ENCODE data around the gene FCHSD2. TPM values are rescaled to one million over a fixed set of nuclear protein-coding genes. Genes with fewer than 3 reads are reported as not detected.

Gene FCHSD2
- total RNA-seq, 4 donors from 2014 or later, result 17.0 to 40.0 (median 27.0) TPM

GRCh38 chr11:72940417-72940816 is 201.7 kb downstream of the FCHSD2 start:
- Histone ChIP-seq H3K4me3 (no peak overlapping the region), H3K27me3 (no peaks in the 10 kb centered on the region), H3K4me1 (peaks cover 0 to 12% (median 0%) of the 10 kb centered on the region in 3 donors), H3K9me3 (no peaks in the 10 kb centered on the region), H3K36me3 (no peaks in the 10 kb centered on the region), H3K27ac (no peak overlapping the region)
- no peak for ATAC-seq
- TF ChIP-seq CTCF (IDR thresholded peaks at IDR 0.05) (no peak), POLR2AphosphoS5 (IDR thresholded peaks at IDR 0.05) (no peak), POLR2A (IDR thresholded peaks at IDR 0.05) (no peak), EP300 (IDR thresholded peaks at IDR 0.05) (no peak)
- 94 to 100% methylated on average over 1 to 9 of the region's 9 CpGs for WGBS, 2 donors (ENCODE audit: low coverage in 1 of 2)

- 30 to 44% methylated on average over 2 of the region's 2 CpGs for WGBS, 2 donors (ENCODE audit: low coverage in 1 of 2)
- Histone ChIP-seq H3K27ac (no peak overlapping the region), H3K36me3 (no peaks in the 10 kb centered on the region), H3K4me1 (peaks cover 0 to 20% (median 0%) of the 10 kb centered on the region in 3 donors), H3K27me3 (no peaks in the 10 kb centered on the region), H3K4me3 (no peak overlapping the region), H3K9me3 (no peaks in the 10 kb centered on the region)
- ATAC-seq, result no peak
- TF ChIP-seq CTCF (IDR thresholded peaks at IDR 0.05) (no peak), POLR2A (IDR thresholded peaks at IDR 0.05) (no peak), POLR2AphosphoS5 (IDR thresholded peaks at IDR 0.05) (no peak), EP300 (IDR thresholded peaks at IDR 0.05) (no peak)
Measured at GRCh38 chr11:72939031-72939430, 203.1 kb downstream of the FCHSD2 start.

- Histone ChIP-seq H3K27me3 (no peaks in the 10 kb centered on the region), H3K27ac (no peak overlapping the region), H3K9me3 (no peaks in the 10 kb centered on the region), H3K4me1 (peaks cover 0 to 20% (median 0%) of the 10 kb centered on the region in 3 donors), H3K4me3 (no peak overlapping the region), H3K36me3 (no peaks in the 10 kb centered on the region)
- ATAC-seq, result no peak
- TF ChIP-seq POLR2A (IDR thresholded peaks at IDR 0.05), result no peak
- no peak for TF ChIP-seq POLR2AphosphoS5 (IDR thresholded peaks at IDR 0.05)
- TF ChIP-seq CTCF (IDR thresholded peaks at IDR 0.05), result no peak
- no peak for TF ChIP-seq EP300 (IDR thresholded peaks at IDR 0.05)
- WGBS, 2 donors (ENCODE audit: low coverage in 1 of 2), result 20 to 79% methylated on average over 1 to 4 of the region's 4 CpGs
Measured at GRCh38 chr11:72937439-72937838, 204.7 kb downstream of the FCHSD2 start.

GRCh38 chr11:72935700-72936099 is 206.4 kb downstream of the FCHSD2 start:
- Histone ChIP-seq H3K27me3 (no peaks in the 10 kb centered on the region), H3K27ac (no peak overlapping the region), H3K4me3 (no peak overlapping the region), H3K9me3 (no peaks in the 10 kb centered on the region), H3K36me3 (no peaks in the 10 kb centered on the region), H3K4me1 (peaks cover 0 to 20% (median 0%) of the 10 kb centered on the region in 3 donors)
- TF ChIP-seq EP300 (IDR thresholded peaks at IDR 0.05) (no peak), CTCF (IDR thresholded peaks at IDR 0.05) (no peak), POLR2AphosphoS5 (IDR thresholded peaks at IDR 0.05) (no peak), POLR2A (IDR thresholded peaks at IDR 0.05) (no peak)
- ATAC-seq, result no peak

- WGBS, 2 donors (ENCODE audit: low coverage in 1 of 2), result 32 to 86% methylated on average over 1 of the region's 1 CpG
- Histone ChIP-seq H3K4me1 (peaks cover 0 to 8% (median 0%) of the 10 kb centered on the region in 3 donors), H3K36me3 (no peaks in the 10 kb centered on the region), H3K27ac (no peak overlapping the region), H3K27me3 (no peaks in the 10 kb centered on the region), H3K4me3 (no peak overlapping the region), H3K9me3 (no peaks in the 10 kb centered on the region)
- ATAC-seq, result no peak
- no peak for TF ChIP-seq POLR2AphosphoS5 (IDR thresholded peaks at IDR 0.05)
- TF ChIP-seq POLR2A (IDR thresholded peaks at IDR 0.05), result no peak
- TF ChIP-seq EP300 (IDR thresholded peaks at IDR 0.05), result no peak
- TF ChIP-seq CTCF (IDR thresholded peaks at IDR 0.05), result no peak
Measured at GRCh38 chr11:72932132-72932570, 210.0 kb downstream of the FCHSD2 start.

All from gastroesophageal sphincter (tissue), 4 donors.